GM12878 (cell line): ENCODE results near the gene UST. TPM values are rescaled to one million over a fixed set of nuclear protein-coding genes. Genes with fewer than 3 reads are reported as not detected.

ENCODE experiments used
- ATAC-seq: fragments of 200-7000 bp; cut with Tn5 transposase; 3 replicates; pipeline ENCODE4 v1.9.1; 2020; ENCODE audit warnings: mild to moderate bottlenecking, moderate library complexity
- BruUV-seq: library from RNA; stranded (reverse); fragments of 400-500 nt; replicated peaks from 2 replicates; lab custom pipeline; 2021; lab: Mats Ljungman, UMichigan
- CTCF ChIA-PET: fragments of 300-600 bp; sonication (Branson Sonifier 250); formaldehyde crosslinking; extraction: SDS; loops from one replicate; lab custom pipeline; 2021; ENCODE audit warnings: inconsistent platforms; lab: Yijun Ruan, JAX
- POLR2A ChIA-PET: fragments of 350-600 bp; formaldehyde crosslinking; extraction: SDS; loops from one replicate; lab custom pipeline; 2021; ENCODE audit warnings: inconsistent platforms; lab: Charles Lee
- RAD21 ChIA-PET: fragments of 300-600 bp; sonication (Branson Sonifier 250); formaldehyde crosslinking; loops from one replicate; lab custom pipeline; 2023; ENCODE audit warnings: antibody characterized with exemption; ENCODE audit not compliant: unreplicated experiment; lab: Charles Lee
- SMC1A ChIA-PET: fragments of 300-600 bp; sonication (Branson Sonifier 250); formaldehyde crosslinking; loops from one replicate; lab custom pipeline; 2023; ENCODE audit not compliant: unreplicated experiment, uncharacterized antibody; lab: Charles Lee
- DNase-seq: peaks from one replicate; pipeline ENCODE4 v3.0.0-alpha.2; 2011; ENCODE audit warnings: low read depth, low spot score
- FAIRE-seq: peaks from 3 replicates; lab custom pipeline; 2011; peaks lifted over from hg19 to GRCh38; lab: Jason Lieb, UNC
- H2AFZ ChIP-seq: 2 replicates; pipeline ENCODE4 v1.6.0; 2011; ENCODE audit warnings: low read depth, low read length, control low read depth; ENCODE audit not compliant: control insufficient read depth
- H3K27ac ChIP-seq: 2 replicates; pipeline ENCODE4 v1.5.1; 2011; ENCODE audit warnings: control low read depth; ENCODE audit not compliant: control insufficient read depth, insufficient read depth
- H3K27me3 ChIP-seq, 2 experiments: replicated peaks in 1 of 2; 2 replicates each; pipeline versions ENCODE4 v1.6.0 to v1.6.1; 2011; ENCODE audit warnings: low read length in 1 of 2; ENCODE audit not compliant: control insufficient read depth in 2 of 2, insufficient read depth in 2 of 2
- H3K36me3 ChIP-seq, 2 experiments: 2 replicates each; pipeline ENCODE4 v1.5.1; 2011; ENCODE audit warnings: low read length in 1 of 2; ENCODE audit not compliant: control insufficient read depth in 2 of 2, insufficient read depth in 2 of 2
- H3K4me1 ChIP-seq: 2 replicates; pipeline ENCODE4 v1.6.1; 2011; ENCODE audit warnings: mild to moderate bottlenecking, low read length, moderate library complexity, mixed read lengths; ENCODE audit not compliant: control insufficient read depth, insufficient read depth
- H3K4me2 ChIP-seq: 2 replicates; pipeline ENCODE4 v1.6.0; 2011; ENCODE audit warnings: control low read depth; ENCODE audit not compliant: control insufficient read depth, insufficient read depth
- H3K4me3 ChIP-seq: fragments of 200-600 bp; sonication (generic); 2 replicates; pipeline ENCODE4 v1.5.1; 2016
- H3K79me2 ChIP-seq: 2 replicates; pipeline ENCODE4 v1.6.0; 2011; ENCODE audit warnings: low read length; ENCODE audit not compliant: control insufficient read depth, insufficient read depth
- H3K9ac ChIP-seq: 2 replicates; pipeline ENCODE4 v1.8.0; 2011; ENCODE audit warnings: low read length, control low read depth, mixed read lengths; ENCODE audit not compliant: control insufficient read depth, insufficient read depth
- H3K9me3 ChIP-seq: replicated peaks from 3 replicates; pipeline ENCODE4 v1.5.1; 2011; ENCODE audit warnings: mild to moderate bottlenecking, low read length; ENCODE audit not compliant: control insufficient read depth, insufficient read depth
- H4K20me1 ChIP-seq: 2 replicates; pipeline ENCODE4 v1.6.0; 2011; ENCODE audit not compliant: control insufficient read depth, insufficient read depth
- EED ChIP-seq: sonication (generic); IDR thresholded peaks from 2 replicates; pipeline ENCODE4 v1.6.1; 2016; ENCODE audit warnings: antibody characterized with exemption, low read depth
- FOXK2 ChIP-seq: fragments of 450-650 bp; IDR thresholded peaks from 2 replicates; pipeline ENCODE4 v1.6.1; 2017; ENCODE audit warnings: mild to moderate bottlenecking, moderate library complexity
- JUND ChIP-seq: IDR thresholded peaks from 2 replicates; pipeline ENCODE4 v1.6.1; 2012; ENCODE audit warnings: low read depth, mild to moderate bottlenecking, low read length, improper control_type of control experiment, moderate library complexity
- KLF5 ChIP-seq: fragments of 450-650 bp; IDR thresholded peaks from 2 replicates; pipeline ENCODE4 v1.6.1; 2014; ENCODE audit warnings: mild to moderate bottlenecking; ENCODE audit not compliant: partially characterized antibody
- MTA2 ChIP-seq: fragments of 450-650 bp; IDR thresholded peaks from 2 replicates; pipeline ENCODE4 v1.6.1; 2016; ENCODE audit warnings: low read depth, mild to moderate bottlenecking, moderate library complexity
- NFXL1 ChIP-seq: fragments of 450-650 bp; IDR thresholded peaks from 2 replicates; pipeline ENCODE4 v1.6.1; 2017; ENCODE audit warnings: antibody characterized with exemption, mild to moderate bottlenecking, borderline replicate concordance
- NFYA ChIP-seq: IDR thresholded peaks from 2 replicates; pipeline ENCODE4 v1.6.1; 2011; ENCODE audit warnings: low read depth, mild to moderate bottlenecking, low read length, improper control_type of control experiment, borderline replicate concordance
- NR2C1 ChIP-seq: fragments of 450-650 bp; IDR thresholded peaks from 2 replicates; pipeline ENCODE4 v1.6.1; 2017; ENCODE audit warnings: antibody characterized with exemption, mild to moderate bottlenecking, moderate library complexity
- NR2F1 ChIP-seq: fragments of 450-650 bp; conservative IDR thresholded peaks from 2 replicates; pipeline ENCODE4 v1.6.1; 2017; ENCODE audit warnings: mild to moderate bottlenecking
- POLR2A ChIP-seq: IDR thresholded peaks from 2 replicates; pipeline ENCODE4 v1.6.1; 2011; ENCODE audit warnings: low read depth, mild to moderate bottlenecking, low read length
- RFX5 ChIP-seq: IDR thresholded peaks from 2 replicates; pipeline ENCODE4 v1.6.1; 2011; ENCODE audit warnings: low read depth, low read length, improper control_type of control experiment
- SRF ChIP-seq, 2 experiments: IDR thresholded peaks; 2 replicates each; pipeline ENCODE4 v1.6.1; 2011; ENCODE audit warnings: low read depth in 2 of 2, low read length in 2 of 2, mild to moderate bottlenecking in 1 of 2, moderate library complexity in 1 of 2
- ZNF274 ChIP-seq: IDR thresholded peaks from one replicate; pipeline ENCODE4 v1.8.0; 2011; ENCODE audit not compliant: insufficient read length, insufficient read depth
- ZNF384 ChIP-seq: IDR thresholded peaks from 2 replicates; pipeline ENCODE4 v1.6.1; 2012; ENCODE audit warnings: low read depth, mild to moderate bottlenecking, low read length, improper control_type of control experiment, borderline replicate concordance
- in situ Hi-C: fragments of 300-500 bp; cut with MboI; formaldehyde crosslinking; loops from 9 replicates; pipeline ENCODE4 v1.14.3; 2018; ENCODE audit warnings: mixed read lengths
- intact Hi-C: fragments of 100-400 bp; cut with micrococcal nuclease; formaldehyde crosslinking; loops from one replicate; pipeline ENCODE4 v1.14.2; 2022; ENCODE audit not compliant: unreplicated experiment
- polyA plus RNA-seq, 11 experiments: library from polyadenylated mRNA; depleted of rRNA in 4 of 11; unstranded in 6 of 11; stranded (reverse) in 5 of 11; fragments of >200 nt; fragmentation: Nextera tagmentation in 4 of 11; fragmentation: Illumina TruSeq in 1 of 11; extraction: Ambion mirVana in 4 of 11; extraction: Trizol in 1 of 11; gene quantifications; 1 replicate in 1 of 11; 2 replicates in 10 of 11; pipeline versions ENCODE4 v1.2.1 to v1.2.3, GENCODE V29; 2011 to 2016; ENCODE audit warnings: inconsistent platforms in 2 of 11, missing spikeins in 2 of 11, low read depth in 1 of 11
- total RNA-seq, 4 experiments: library from RNA; depleted of rRNA in 3 of 4; stranded (reverse); fragments of >200 nt in 3 of 4; fragmentation: Illumina TruSeq in 1 of 4; extraction: Trizol in 1 of 4; gene quantifications; 2 replicates each; pipeline versions ENCODE4 v1.2.1 to v1.2.3, GENCODE V29; 2013 to 2021
- TF ChIP-seq, protein P1 (sequence below): fragments of 450-650 bp; IDR thresholded peaks from 2 replicates; pipeline ENCODE4 v1.6.1; 2016; ENCODE audit warnings: mild to moderate bottlenecking

The UST gene
- total and polyA plus RNA-seq, 10 of the 15 experiments (the other 5 are each of a cell fraction or from before 2014, with no cell fraction given): 0.74 to 43.3 (median 2.2) TPM

DNA sequence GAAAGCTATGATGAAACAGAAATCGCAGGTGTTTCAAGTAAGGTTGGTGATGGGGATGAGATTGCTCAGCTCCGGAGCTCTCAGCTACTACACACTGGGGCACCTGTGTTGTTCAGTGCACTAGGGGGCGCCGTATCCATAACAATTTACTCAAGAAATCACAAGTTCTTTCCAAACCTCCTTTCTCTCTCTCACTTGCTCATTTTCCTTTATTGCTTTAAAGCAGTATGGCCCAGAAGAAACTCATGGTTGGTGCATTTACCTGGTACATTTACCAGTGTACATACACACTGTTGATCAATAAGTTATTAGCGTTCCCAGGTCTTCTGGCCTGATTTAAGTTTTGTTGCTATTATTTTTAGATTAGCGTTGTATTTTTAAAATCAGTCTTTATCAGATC, 335.5 kb downstream of the UST start (continued):
- no peak for TF ChIP-seq SRF (IDR thresholded peaks at IDR 0.05; ENCODE audit: low read depth in 2 of 2, low read length in 2 of 2)
- no peak for TF ChIP-seq NFYA
- TF ChIP-seq MTA2: no peak
- no peak for TF ChIP-seq RFX5
- TF ChIP-seq ZNF384: no peak
- no peak for TF ChIP-seq NR2C1
- no peak for TF ChIP-seq NFXL1
- no peak for TF ChIP-seq POLR2A
- TF ChIP-seq KLF5: no peak
- no peak for TF ChIP-seq FOXK2
- no peak for TF ChIP-seq ZNF274
- no peak for TF ChIP-seq JUND
- TF ChIP-seq, protein P1, sequence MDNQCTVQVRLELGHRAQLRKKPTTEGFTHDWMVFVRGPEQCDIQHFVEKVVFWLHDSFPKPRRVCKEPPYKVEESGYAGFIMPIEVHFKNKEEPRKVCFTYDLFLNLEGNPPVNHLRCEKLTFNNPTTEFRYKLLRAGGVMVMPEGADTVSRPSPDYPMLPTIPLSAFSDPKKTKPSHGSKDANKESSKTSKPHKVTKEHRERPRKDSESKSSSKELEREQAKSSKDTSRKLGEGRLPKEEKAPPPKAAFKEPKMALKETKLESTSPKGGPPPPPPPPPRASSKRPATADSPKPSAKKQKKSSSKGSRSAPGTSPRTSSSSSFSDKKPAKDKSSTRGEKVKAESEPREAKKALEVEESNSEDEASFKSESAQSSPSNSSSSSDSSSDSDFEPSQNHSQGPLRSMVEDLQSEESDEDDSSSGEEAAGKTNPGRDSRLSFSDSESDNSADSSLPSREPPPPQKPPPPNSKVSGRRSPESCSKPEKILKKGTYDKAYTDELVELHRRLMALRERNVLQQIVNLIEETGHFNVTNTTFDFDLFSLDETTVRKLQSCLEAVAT: peak; percentile 38; the same call in 1 of the 2 replicates
- TF ChIP-seq, all 136 proteins: peak for 16

DNA sequence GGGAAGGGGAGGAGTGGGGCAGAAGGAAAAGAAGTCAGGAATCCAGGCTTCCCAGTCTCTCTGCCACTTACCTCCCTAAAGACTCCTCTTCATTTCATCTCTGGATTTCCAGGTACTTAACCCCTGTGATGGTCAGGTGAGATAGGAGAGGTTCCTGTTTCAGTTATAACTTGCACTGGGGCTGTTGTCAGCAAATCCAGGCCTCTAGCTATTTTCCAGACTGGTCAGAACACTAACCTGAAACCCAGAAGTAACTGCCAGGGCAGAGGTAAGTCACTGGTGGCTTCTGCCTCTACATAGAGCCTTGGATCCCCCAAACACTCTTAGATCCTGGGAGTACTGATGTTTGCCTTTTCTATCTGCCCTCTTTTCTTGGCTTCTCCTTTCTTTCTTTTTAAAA, 337.2 kb downstream of the UST start:
- intact Hi-C loops: loop anchor here (5.0 kb wide), 1 partner anchor 128 kb away; no protein-coding TSS in a partner anchor
- BruUV-seq: no TSS peak
- H2AFZ ChIP-seq: no peak overlapping the region
- H3K4me2 ChIP-seq: no peak overlapping the region
- no peaks in the 10 kb centered on the region for H3K9me3 ChIP-seq
- DNase-seq: no peak
- POLR2A ChIA-PET: no interaction called here
- H3K27ac ChIP-seq: no peak overlapping the region
- SMC1A ChIA-PET: interaction anchor here (0.6 to 7.1 kb wide), 18 partner anchors 9 to 433 kb away, joined by 3 to 74 read pairs (median 6); no protein-coding TSS in a partner anchor
- RAD21 ChIA-PET: interaction anchor here (1.2 to 5.2 kb wide), 11 partner anchors 18 to 433 kb away, joined by 3 to 122 read pairs (median 9); no protein-coding TSS in a partner anchor
- no peak for ATAC-seq
- no peaks in the 10 kb centered on the region for H3K36me3 ChIP-seq
- H3K27me3 ChIP-seq: no peaks in the 10 kb centered on the region
- CTCF ChIA-PET: interaction anchor here (1.2 to 8.6 kb wide), 8 partner anchors 10 to 433 kb away, joined by 3 to 138 read pairs (median 7); no protein-coding TSS in a partner anchor
- H3K4me3 ChIP-seq: no peak overlapping the region
- no peak for FAIRE-seq
- in situ Hi-C loops: loop anchor here (5.0 kb wide), 1 partner anchor 343 kb away; no protein-coding TSS in a partner anchor
- no peaks in the 10 kb centered on the region; the same call in 1 of the 2 replicates for H3K79me2 ChIP-seq
- peaks cover 32% of the 10 kb centered on the region for H3K4me1 ChIP-seq
- H4K20me1 ChIP-seq: no peaks in the 10 kb centered on the region
- TF ChIP-seq EED (0 out of 2 replicates have a peak, but pooled peaks have one; percentile 28), NR2F1 (no peak)
- no peak overlapping the region for H3K9ac ChIP-seq
